AG04450 (cell line): ENCODE data around the gene CHST11. TPM values are rescaled to one million over a fixed set of nuclear protein-coding genes. Genes with fewer than 3 reads are reported as not detected.

ENCODE experiments used
- CTCF ChIA-PET: fragments of 300-600, 350-600 bp; formaldehyde crosslinking; extraction: SDS; loops from one replicate; lab custom pipeline; 2022; ENCODE audit warnings: antibody characterized with exemption, inconsistent platforms; lab: Charles Lee
- POLR2A ChIA-PET: fragments of 350-600 bp; formaldehyde crosslinking; extraction: SDS; loops from one replicate; lab custom pipeline; 2021; ENCODE audit warnings: antibody characterized with exemption, inconsistent platforms; lab: Yijun Ruan, JAX
- DNase-seq: peaks from one replicate; pipeline ENCODE4 v3.0.0-alpha.2; 2011; ENCODE audit warnings: low read depth, low spot score
- H3K27ac ChIP-seq: one replicate; pipeline ENCODE4 v1.5.1; 2012; ENCODE audit warnings: low read depth, low read length, control low read depth
- H3K27me3 ChIP-seq: one replicate; pipeline ENCODE4 v1.6.0; 2012; ENCODE audit warnings: low read length; ENCODE audit not compliant: control insufficient read depth, insufficient read depth
- H3K4me3 ChIP-seq: 2 replicates; pipeline ENCODE4 v1.5.1; 2011; ENCODE audit warnings: mild to moderate bottlenecking, low read depth, low read length, control low read depth
- H3K9me3 ChIP-seq: 2 replicates; pipeline ENCODE4 v1.5.1; 2012; ENCODE audit warnings: low read length; ENCODE audit not compliant: control insufficient read depth, insufficient read depth
- CTCF ChIP-seq: IDR thresholded peaks from 2 replicates; pipeline ENCODE4 v1.5.1; 2011; ENCODE audit warnings: low read depth, low read length, control low read depth, inconsistent platforms
- polyA plus RNA-seq: library from polyadenylated mRNA; depleted of rRNA; stranded (reverse); fragments of >200 nt; gene quantifications from 2 replicates; pipeline ENCODE4 v1.2.3, GENCODE V29; 2011

Gene CHST11
- polyA plus RNA-seq, 1 experiment, result 2.7 TPM

DNA sequence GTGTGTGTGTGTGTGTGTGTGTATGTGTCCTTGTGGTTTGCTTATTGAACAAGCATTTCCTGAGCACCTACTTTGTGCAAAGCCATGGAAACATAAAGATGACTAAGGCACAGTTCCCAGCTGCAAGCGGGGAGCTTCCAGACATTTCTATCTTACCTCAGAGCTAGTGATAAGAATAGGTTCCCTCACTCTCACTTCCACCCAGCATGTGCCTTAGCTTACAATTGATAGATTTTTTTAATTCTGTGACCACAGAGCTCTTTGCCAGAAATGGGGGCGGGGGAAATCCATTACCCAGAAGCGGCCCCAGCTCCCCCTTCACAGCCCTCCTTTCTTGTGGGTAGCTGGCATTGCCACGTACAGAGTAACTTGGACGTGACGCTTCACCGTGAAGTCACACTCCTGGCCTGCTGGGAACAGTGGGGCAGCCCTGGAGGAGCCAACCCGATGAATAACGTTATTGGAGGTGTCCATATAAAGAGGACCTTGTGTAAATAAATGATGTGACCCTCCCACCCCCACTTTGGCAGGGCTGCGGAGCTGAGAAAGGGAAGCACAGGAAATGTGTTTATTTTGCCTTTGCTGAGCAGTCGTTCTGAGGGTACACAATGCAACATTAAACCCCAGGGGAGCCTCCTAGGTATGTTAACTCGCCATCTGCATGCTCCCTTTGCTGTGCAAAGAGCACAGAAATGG lies 238.9 kb downstream of the CHST11 start:
- ChIA-PET POLR2A (interaction anchor here (0.6 to 0.9 kb wide), 3 partner anchors 24 to 195 kb away, joined by 3 to 8 read pairs (median 3); no protein-coding TSS in a partner anchor), CTCF (interaction anchor here (1.3 kb wide), 1 partner anchor 314 kb away, joined by 4 read pairs; no protein-coding TSS in a partner anchor)
- Histone ChIP-seq H3K4me3 (peak overlapping the region; percentile 7; the same call in 1 of the 2 replicates), H3K27ac (peak overlapping the region; percentile 70), H3K27me3 (no peaks in the 10 kb centered on the region), H3K9me3 (no peaks in the 10 kb centered on the region; the same call in 1 of the 2 replicates)
- DNase-seq, result peak; percentile 59
- TF ChIP-seq CTCF, result no peak

GRCh38 chr12:104697186-104697585 lies 240.4 kb downstream of the CHST11 start:
- POLR2A ChIA-PET, result no interaction called here
- no peak for DNase-seq
- H3K9me3 ChIP-seq, result no peaks in the 10 kb centered on the region
- no peaks in the 10 kb centered on the region for H3K27me3 ChIP-seq
- CTCF ChIA-PET, result no interaction called here
- H3K27ac ChIP-seq, result no peak overlapping the region
- no peak overlapping the region for H3K4me3 ChIP-seq
- no peak for TF ChIP-seq CTCF

- DNase-seq, result no peak
- no peak overlapping the region for H3K4me3 ChIP-seq
- H3K27me3 ChIP-seq, result no peaks in the 10 kb centered on the region
- H3K9me3 ChIP-seq, result no peaks in the 10 kb centered on the region; the same call in 1 of the 2 replicates
- CTCF ChIA-PET, result interaction anchor here (0.9 kb wide), 1 partner anchor 317 kb away, joined by 3 read pairs; no protein-coding TSS in a partner anchor
- POLR2A ChIA-PET, result no interaction called here
- no peak for TF ChIP-seq CTCF
- H3K27ac ChIP-seq, result no peak overlapping the region
Observed at GRCh38 chr12:104698871-104699270, 242.1 kb downstream of the CHST11 start.

GRCh38 chr12:104699489-104700190 lies 242.9 kb downstream of the CHST11 start:
- no peak for DNase-seq
- Histone ChIP-seq H3K4me3 (no peak overlapping the region), H3K27ac (no peak overlapping the region), H3K27me3 (no peaks in the 10 kb centered on the region), H3K9me3 (no peaks in the 10 kb centered on the region; the same call in 1 of the 2 replicates)
- CTCF ChIA-PET, result interaction anchor here (0.9 kb wide), 1 partner anchor 318 kb away, joined by 3 read pairs; no protein-coding TSS in a partner anchor
- no peak for TF ChIP-seq CTCF
- POLR2A ChIA-PET, result no interaction called here

- CTCF ChIA-PET, result no interaction called here
Observed at GRCh38 chr12:104700324-104700723, 243.6 kb downstream of the CHST11 start.

More at GRCh38 chr12:104700324-104700723, 243.6 kb downstream of the CHST11 start:
- no peak for DNase-seq
- Histone ChIP-seq H3K27me3 (no peaks in the 10 kb centered on the region), H3K4me3 (no peak overlapping the region), H3K9me3 (no peaks in the 10 kb centered on the region; the same call in 1 of the 2 replicates), H3K27ac (no peak overlapping the region)
- TF ChIP-seq CTCF, result no peak
- POLR2A ChIA-PET, result no interaction called here
